Natural killer cell treated with Interleukin-12 subunit alpha and Interleukin-12 subunit beta and Interleukin-15 and Interleukin-18, amount 100 ng/mL, for 72 hours (primary cell): ENCODE measurements around the gene KLK5. TPM values are rescaled to one million over a fixed set of nuclear protein-coding genes. Genes with fewer than 3 reads are reported as not detected.
"Not testable (repeated sequence)": the region's sequence is repeated elsewhere in the genome, so short reads cannot be mapped to it uniquely, and the experiment has no call there.

Source experiments
- ATAC-seq, 2 donors: fragments of 150-1000 bp; cut with Tn5 transposase in 1 of 2; sonication (Bioruptor Pico), chemical (Tn5 transposase) in 1 of 2; 2 replicates each; pipeline ENCODE4 v1.10.0; 2021
- DNase-seq: peaks from one replicate; pipeline ENCODE4 v3.0.0; 2022; ENCODE audit warnings: low spot score
- H3K27ac Mint-ChIP-seq, 2 donors: 1 replicate in 1 of 2; 2 replicates in 1 of 2; pipeline ENCODE4 v1.8.0; 2022; ENCODE audit warnings: mixed read lengths in 2 of 2, mild to moderate bottlenecking in 1 of 2, moderate library complexity in 1 of 2
- H3K27me3 Mint-ChIP-seq, 2 donors: 1 replicate in 1 of 2; 2 replicates in 1 of 2; pipeline ENCODE4 v1.8.0; 2022; ENCODE audit warnings: mixed read lengths in 2 of 2
- H3K36me3 Mint-ChIP-seq: one replicate; pipeline ENCODE4 v1.8.0; 2022; ENCODE audit warnings: mixed read lengths
- H3K4me1 Mint-ChIP-seq, 2 donors: 1 replicate in 1 of 2; 2 replicates in 1 of 2; pipeline ENCODE4 v1.8.0; 2022; ENCODE audit warnings: low read depth in 2 of 2, mixed read lengths in 2 of 2, mild to moderate bottlenecking in 1 of 2
- H3K4me3 Mint-ChIP-seq: one replicate; pipeline ENCODE4 v1.8.0; 2022; ENCODE audit warnings: mixed read lengths
- H3K9me3 Mint-ChIP-seq: 2 replicates; pipeline ENCODE4 v1.8.0; 2022; ENCODE audit warnings: mixed read lengths
- total RNA-seq, 2 donors: library from RNA; stranded (reverse); gene quantifications; one replicate each; pipeline ENCODE4 v1.2.3, GENCODE V29; 2022

KLK5 gene
- total RNA-seq, 2 donors from 2014 or later = not detected

DNA sequence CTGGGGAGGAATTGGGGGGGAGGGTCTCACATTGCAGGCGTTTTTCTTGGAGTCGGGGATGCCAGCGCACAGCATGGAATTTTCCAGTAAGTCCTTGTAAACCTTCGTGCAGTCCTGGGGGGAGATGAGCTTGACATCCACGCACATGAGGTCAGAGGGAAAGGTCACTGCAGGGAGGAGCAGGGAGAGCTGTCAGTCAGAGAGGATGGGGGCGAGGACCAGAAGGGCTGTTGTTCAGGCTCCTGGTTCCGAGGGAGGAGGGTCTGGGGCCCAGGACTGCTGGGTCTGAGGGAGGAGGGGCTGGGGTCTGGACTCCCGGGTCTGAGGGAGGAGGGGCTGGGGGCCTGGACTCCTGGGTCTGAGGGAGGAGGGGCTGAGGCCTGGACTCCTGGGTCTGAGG, 26.9 kb upstream of the KLK5 start:
- ATAC-seq = no peak

GRCh38 chr19:50978772-50979390, 26.0 kb upstream of the KLK5 start:
- H3K27me3 Mint-ChIP-seq = peaks cover 42 to 56% of the 10 kb centered on the region in 2 donors
- no peak overlapping the region for H3K4me3 Mint-ChIP-seq
- no peak for ATAC-seq
- no peak overlapping the region for H3K27ac Mint-ChIP-seq
- H3K9me3 Mint-ChIP-seq = no peaks in the 10 kb centered on the region
- H3K36me3 Mint-ChIP-seq = no peaks in the 10 kb centered on the region
- H3K4me1 Mint-ChIP-seq = peaks cover 0 to 4% of the 10 kb centered on the region in 2 donors
- DNase-seq = no peak

More for the DNA sequence above, 26.9 kb upstream of the KLK5 start:
- Mint-ChIP-seq H3K36me3 (no peaks in the 10 kb centered on the region), H3K27me3 (peaks cover 41 to 56% of the 10 kb centered on the region in 2 donors), H3K27ac (no peak overlapping the region), H3K9me3 (no peaks in the 10 kb centered on the region), H3K4me3 (no peak overlapping the region), H3K4me1 (peaks cover 0 to 4% of the 10 kb centered on the region in 2 donors)
- no peak for DNase-seq

DNA sequence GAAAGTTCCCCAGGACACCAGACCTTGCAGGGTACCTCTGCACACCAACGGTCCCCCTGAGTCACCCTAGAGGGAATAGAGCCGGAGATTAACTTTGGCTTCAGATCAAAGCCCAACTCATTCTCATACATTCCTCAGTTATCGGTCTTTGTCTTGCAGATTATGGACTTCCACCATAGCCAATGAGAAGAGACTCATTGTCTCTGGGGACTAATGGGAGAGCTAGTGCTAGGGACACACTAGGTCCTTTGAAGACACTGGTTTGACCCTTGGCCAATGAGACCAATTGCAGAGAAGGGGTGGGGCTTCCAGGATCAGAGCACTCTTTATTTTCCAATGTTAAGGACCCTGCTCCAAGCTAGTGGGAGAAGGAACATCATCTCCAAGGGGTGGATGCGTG, 24.8 kb upstream of the KLK5 start:
- Mint-ChIP-seq H3K27ac (no peak overlapping the region), H3K27me3 (peaks cover 49 to 65% of the 10 kb centered on the region in 2 donors), H3K4me1 (peaks cover 0 to 4% of the 10 kb centered on the region in 2 donors), H3K4me3 (no peak overlapping the region), H3K36me3 (no peaks in the 10 kb centered on the region), H3K9me3 (no peaks in the 10 kb centered on the region)
- no peak for DNase-seq
- ATAC-seq = no peak

DNA sequence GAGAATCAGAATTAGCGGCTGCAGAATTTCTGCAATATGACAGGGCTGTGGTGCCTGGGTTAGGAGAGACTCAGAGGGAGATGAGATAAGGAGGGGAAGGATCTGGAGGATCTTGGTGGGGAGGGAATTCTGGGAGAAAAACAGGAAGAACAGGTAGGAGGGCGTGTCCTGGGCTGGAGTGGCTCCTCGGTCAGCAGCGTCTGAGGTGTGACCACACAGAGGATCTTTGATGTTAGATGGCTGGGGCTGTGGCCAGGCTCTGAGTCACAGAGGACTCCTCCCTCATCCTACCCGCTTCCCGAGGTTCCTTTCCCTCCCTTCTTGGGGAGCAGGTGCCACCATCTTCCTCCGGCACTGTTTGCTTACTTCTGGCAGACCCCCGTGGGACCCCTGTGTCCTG, 22.9 kb upstream of the KLK5 start:
- H3K27ac Mint-ChIP-seq = no peak overlapping the region
- H3K4me1 Mint-ChIP-seq = no peaks in the 10 kb centered on the region
- no peaks in the 10 kb centered on the region for H3K9me3 Mint-ChIP-seq
- DNase-seq (no peak), ATAC-seq (no peak)
- H3K27me3 Mint-ChIP-seq = peaks cover 42 to 60% of the 10 kb centered on the region in 2 donors
- H3K36me3 Mint-ChIP-seq = no peaks in the 10 kb centered on the region
- H3K4me3 Mint-ChIP-seq = no peak overlapping the region

DNA sequence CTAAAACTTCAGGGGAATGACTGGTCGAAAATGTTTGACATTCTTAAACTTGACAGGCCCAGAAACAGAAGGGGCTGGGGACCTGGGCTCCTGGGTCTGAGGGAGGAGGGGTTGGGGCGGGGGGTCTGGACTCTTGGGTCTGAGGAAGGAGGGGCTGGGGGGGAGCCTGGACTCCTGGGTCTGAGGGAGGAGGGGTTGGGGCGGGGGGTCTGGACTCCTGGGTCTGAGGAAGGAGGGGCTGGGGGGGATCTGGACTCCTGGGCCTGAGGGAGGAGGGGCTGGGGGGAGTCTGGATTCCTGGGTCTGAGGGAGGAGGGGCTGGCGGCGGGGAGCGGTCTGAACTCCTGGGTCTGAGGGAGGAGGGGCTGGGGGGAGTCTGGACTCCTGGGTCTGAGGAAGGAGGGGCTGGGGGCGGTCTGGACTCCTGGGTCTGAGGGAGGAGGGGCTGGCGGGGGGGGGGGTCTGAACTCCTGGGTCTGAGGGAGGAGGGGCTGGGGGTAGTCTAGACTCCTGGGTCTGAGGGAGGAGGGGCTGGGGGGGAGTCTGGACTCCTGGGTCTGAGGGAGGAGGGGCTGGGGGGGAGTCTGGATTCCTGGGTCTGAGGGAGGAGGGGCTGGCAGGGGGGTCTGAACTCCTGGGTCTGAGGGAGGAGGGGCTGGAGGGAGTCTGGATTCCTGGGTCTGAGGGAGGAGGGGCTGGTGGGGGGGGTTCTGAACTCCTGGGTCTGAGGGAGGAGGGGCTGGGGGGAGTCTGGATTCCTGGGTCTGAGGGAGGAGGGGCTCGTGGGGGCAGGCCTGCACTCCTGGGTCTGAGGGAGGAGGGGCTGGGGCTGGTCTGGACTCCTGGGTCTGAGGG, 22.1 kb upstream of the KLK5 start:
- DNase-seq = no peak
- Mint-ChIP-seq H3K27me3 (peaks cover 42 to 63% of the 10 kb centered on the region in 2 donors), H3K4me1 (no peaks in the 10 kb centered on the region)

GRCh38 chr19:50972795-50973376, 20.0 kb upstream of the KLK5 start:
- Mint-ChIP-seq H3K27ac (no peak overlapping the region), H3K4me3 (no peak overlapping the region), H3K36me3 (no peaks in the 10 kb centered on the region), H3K9me3 (no peaks in the 10 kb centered on the region), H3K27me3 (peaks cover 40 to 60% of the 10 kb centered on the region in 2 donors), H3K4me1 (no peaks in the 10 kb centered on the region)
- no peak for ATAC-seq
- no peak for DNase-seq

More for the DNA sequence above, 22.1 kb upstream of the KLK5 start:
- Mint-ChIP-seq H3K27ac (no peak overlapping the region), H3K4me3 (no peak overlapping the region), H3K36me3 (no peaks in the 10 kb centered on the region), H3K9me3 (no peaks in the 10 kb centered on the region)
- ATAC-seq = no peak

- not testable (repeated sequence) for H3K4me1 Mint-ChIP-seq, DNase-seq, H3K36me3 Mint-ChIP-seq, H3K9me3 Mint-ChIP-seq, H3K4me3 Mint-ChIP-seq, H3K27ac Mint-ChIP-seq, ATAC-seq
- H3K27me3 Mint-ChIP-seq = peaks cover 33 to 59% of the 10 kb centered on the region in 2 donors
Observed at GRCh38 chr19:50969810-50970209, 17.0 kb upstream of the KLK5 start.

DNA sequence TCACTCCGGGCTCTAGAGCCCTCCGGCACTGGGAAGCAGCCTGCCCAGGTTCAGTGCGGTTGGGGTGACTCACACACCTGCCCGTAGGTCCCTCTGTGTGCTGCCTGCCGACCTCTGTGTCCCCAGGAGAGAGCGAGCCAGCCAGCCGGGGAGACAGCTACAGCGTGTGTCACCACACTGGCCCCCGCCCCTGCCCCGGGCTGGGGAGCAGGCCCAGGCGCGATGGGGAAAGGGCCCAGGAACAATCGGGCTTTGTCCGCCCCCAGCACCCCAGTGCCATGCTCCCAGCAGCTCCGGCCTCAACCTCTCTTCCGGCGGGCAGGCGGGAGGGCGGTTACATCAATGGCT, 16.5 kb upstream of the KLK5 start, which contains the start of gene KLK6:
TSS of gene KLK6 (minus strand) at position 179 of the 348 bp plus-strand sequence. CDS start 1,487 bp downstream, outside the sequence.
- Mint-ChIP-seq H3K36me3 (no peaks in the 10 kb centered on the region), H3K27ac (no peak within 1 kb of the TSS), H3K27me3 (peaks cover 33 to 63% of the 10 kb centered on the region in 2 donors), H3K4me1 (no peaks in the 10 kb centered on the region), H3K4me3 (no peak within 1 kb of the TSS), H3K9me3 (no peaks in the 10 kb centered on the region)
- ATAC-seq (peak in 1 of 2 donors; percentile 17), DNase-seq (no peak)

DNA sequence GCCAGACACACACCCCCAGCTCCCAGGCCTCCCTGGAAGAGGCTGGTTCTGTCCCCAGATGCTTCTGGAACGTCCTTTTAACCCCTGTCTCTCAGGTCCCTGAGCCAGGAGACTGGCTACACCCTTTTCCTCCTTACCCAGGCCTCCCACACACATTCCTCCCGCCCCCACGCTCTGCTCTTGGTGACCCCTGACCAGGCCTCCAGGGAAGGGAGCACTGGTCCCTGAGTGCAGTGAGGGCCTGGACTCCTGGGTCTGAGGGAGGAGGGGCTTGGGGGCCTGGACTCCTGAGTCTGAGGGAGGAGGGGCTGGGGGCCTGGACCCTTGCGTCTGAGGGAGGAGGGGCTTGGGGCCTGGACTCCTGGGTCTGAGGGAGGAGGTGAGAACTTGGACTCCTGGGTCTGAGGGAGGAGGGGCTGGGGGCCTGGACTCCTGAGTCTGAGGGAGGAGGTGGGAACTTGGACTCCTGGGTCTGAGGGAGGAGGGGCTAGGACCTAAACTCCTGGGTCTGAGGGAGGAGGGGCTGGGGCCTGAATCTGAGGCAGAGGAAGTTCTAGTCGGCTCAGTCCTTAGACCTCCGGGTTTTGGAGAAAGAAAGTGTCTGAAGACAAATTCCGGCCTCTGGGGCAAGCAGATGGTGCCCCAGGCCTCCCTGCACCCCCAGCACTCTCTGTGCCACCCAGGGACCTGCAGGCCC, 16.0 kb upstream of the KLK5 start:
- H3K27me3 Mint-ChIP-seq = peaks cover 35 to 69% of the 10 kb centered on the region in 2 donors
- H3K36me3 Mint-ChIP-seq = no peaks in the 10 kb centered on the region
- H3K27ac Mint-ChIP-seq = no peak overlapping the region
- DNase-seq = no peak
- no peak for ATAC-seq
- H3K4me3 Mint-ChIP-seq = no peak overlapping the region
- no peaks in the 10 kb centered on the region for H3K9me3 Mint-ChIP-seq
- H3K4me1 Mint-ChIP-seq = no peaks in the 10 kb centered on the region

DNA sequence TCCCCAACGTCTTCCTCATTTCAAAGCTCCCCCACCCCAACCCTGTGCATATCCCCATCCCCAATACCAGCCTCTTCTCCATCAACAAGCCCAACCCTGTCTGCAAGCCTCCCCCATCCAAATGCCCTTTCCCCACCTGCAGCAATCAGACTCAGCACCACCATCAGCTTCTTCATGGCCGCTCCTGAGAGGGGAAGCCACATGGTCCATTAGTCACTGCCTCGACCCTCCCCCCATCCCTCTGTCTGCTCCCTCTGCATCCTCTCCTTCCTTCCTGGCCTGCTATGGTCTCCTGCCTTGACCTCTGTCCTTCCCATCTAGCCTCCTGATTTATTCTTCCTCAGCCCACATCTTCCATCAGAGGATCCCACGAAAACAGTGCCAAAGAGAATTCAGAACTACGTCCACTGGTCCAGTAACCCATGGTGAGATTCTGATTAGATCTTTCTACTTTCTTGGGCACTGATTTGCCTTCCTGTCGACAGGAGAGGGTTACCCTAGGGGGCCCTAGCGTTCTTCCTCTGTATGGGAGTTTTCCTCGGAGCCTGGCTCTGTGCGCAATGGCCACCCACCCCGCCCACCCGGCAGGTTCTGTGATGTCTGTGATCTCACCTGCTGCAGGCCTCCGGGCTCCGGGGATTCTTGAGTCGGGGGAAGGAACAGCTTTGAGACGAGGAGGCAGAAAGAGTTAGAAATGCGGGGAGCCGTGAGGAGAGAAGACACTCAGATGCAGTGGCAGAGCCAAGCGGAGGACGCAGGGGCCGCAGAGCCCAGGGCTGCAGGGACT, 15.3 kb upstream of the KLK5 start:
- peaks cover 37 to 69% of the 10 kb centered on the region in 2 donors for H3K27me3 Mint-ChIP-seq
- no peak overlapping the region for H3K4me3 Mint-ChIP-seq
- no peak for DNase-seq
- no peak for ATAC-seq
- H3K27ac Mint-ChIP-seq = no peak overlapping the region
- H3K4me1 Mint-ChIP-seq = no peaks in the 10 kb centered on the region
- no peaks in the 10 kb centered on the region for H3K9me3 Mint-ChIP-seq
- no peaks in the 10 kb centered on the region for H3K36me3 Mint-ChIP-seq

GRCh38 chr19:50964266-50964665, 11.4 kb upstream of the KLK5 start:
- H3K27me3 Mint-ChIP-seq = peaks cover 27 to 60% of the 10 kb centered on the region in 2 donors

DNA sequence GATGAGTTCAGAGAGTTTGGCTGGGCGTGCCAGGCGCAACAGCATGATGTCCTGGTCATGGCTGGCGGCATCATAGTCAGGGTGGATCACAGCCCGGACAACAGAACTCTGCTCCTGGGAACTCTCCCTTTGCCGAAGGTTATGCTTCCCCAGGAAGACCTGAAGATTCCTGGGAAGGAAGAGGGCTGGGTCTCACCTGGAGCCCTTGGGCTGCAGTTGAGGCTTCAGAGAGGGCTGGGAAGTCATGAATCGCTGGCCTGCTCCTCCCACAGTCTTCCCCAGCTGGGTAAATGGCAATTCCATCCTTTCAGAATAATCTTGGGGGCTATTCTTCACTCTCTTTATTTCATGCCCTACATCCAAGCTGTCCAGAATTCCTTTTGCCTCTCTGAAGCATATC, 10.5 kb upstream of the KLK5 start:
- ATAC-seq = no peak
- Mint-ChIP-seq H3K27ac (no peak overlapping the region), H3K4me1 (peaks cover 0 to 6% of the 10 kb centered on the region in 2 donors), H3K27me3 (peaks cover 33 to 68% of the 10 kb centered on the region in 2 donors), H3K9me3 (peaks cover 9% of the 10 kb centered on the region), H3K36me3 (peaks cover 5% of the 10 kb centered on the region), H3K4me3 (no peak overlapping the region)
- no peak for DNase-seq

More at GRCh38 chr19:50964266-50964665, 11.4 kb upstream of the KLK5 start:
- Mint-ChIP-seq H3K36me3 (peaks cover 4% of the 10 kb centered on the region), H3K9me3 (peaks cover 9% of the 10 kb centered on the region), H3K4me1 (peaks cover 0 to 3% of the 10 kb centered on the region in 2 donors), H3K27ac (no peak overlapping the region), H3K4me3 (no peak overlapping the region)
- DNase-seq (no peak), ATAC-seq (no peak)

DNA sequence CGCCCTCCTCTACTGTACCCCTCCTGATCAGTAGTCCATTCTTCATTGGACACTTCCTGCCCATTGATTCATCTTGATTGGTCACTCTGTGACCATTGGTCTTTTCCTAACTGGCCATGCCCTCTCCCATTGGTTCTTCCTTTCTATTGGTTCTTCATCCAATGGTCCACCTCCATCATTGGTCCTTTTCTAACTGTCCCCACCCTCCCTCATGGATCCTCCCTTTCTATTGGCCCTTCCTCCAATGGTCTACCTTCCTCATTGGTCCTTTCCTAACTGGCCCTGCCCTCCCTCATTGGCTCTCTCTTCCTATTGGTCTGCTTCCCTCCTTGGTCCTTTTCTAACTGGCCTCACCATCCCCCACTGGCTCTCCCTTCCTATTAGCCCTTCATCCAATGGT, 9.4 kb upstream of the KLK5 start:
- Mint-ChIP-seq H3K9me3 (peaks cover 9% of the 10 kb centered on the region), H3K27me3 (peaks cover 31 to 58% of the 10 kb centered on the region in 2 donors), H3K27ac (no peak overlapping the region), H3K4me3 (no peak overlapping the region), H3K4me1 (peaks cover 0 to 6% of the 10 kb centered on the region in 2 donors), H3K36me3 (peaks cover 5% of the 10 kb centered on the region)
- DNase-seq (no peak), ATAC-seq (no peak)
